Tibial nerve (tissue), 4 donors: ENCODE results near the gene ANKRD11. TPM values are rescaled to one million over a fixed set of nuclear protein-coding genes. Genes with fewer than 3 reads are reported as not detected.

Source experiments
- DNase-seq, 2 donors: peaks; one replicate each; pipeline ENCODE4 v3.0.0-alpha.2; 2019; ENCODE audit warnings: low spot score in 2 of 2
- H3K27ac ChIP-seq, 4 donors: fragments of 200-600 bp; sonication (generic) in 3 of 4; one replicate each; pipeline ENCODE4 v1.5.1; 2017 to 2019; ENCODE audit warnings: mild to moderate bottlenecking in 1 of 4
- H3K27me3 ChIP-seq, 2 donors: fragments of 200-600 bp; sonication (generic) in 1 of 2; one replicate each; pipeline versions ENCODE4 v1.5.1 to v1.6.0; 2017 to 2019
- H3K36me3 ChIP-seq, 3 donors: fragments of 200-600 bp; sonication (generic); one replicate each; pipeline ENCODE4 v1.5.1; 2018 to 2019
- H3K4me1 ChIP-seq, 4 donors: fragments of 200-600 bp; sonication (generic) in 3 of 4; one replicate each; pipeline ENCODE4 v1.5.1; 2017 to 2019
- H3K4me3 ChIP-seq, 4 donors: fragments of 200-600 bp; sonication (generic) in 3 of 4; one replicate each; pipeline ENCODE4 v1.5.1; 2017 to 2019; ENCODE audit warnings: mild to moderate bottlenecking in 1 of 4, moderate library complexity in 1 of 4
- H3K9me3 ChIP-seq, 4 donors: fragments of 200-600 bp; sonication (generic) in 3 of 4; one replicate each; pipeline ENCODE4 v1.5.1; 2017 to 2019
- EP300 ChIP-seq, 2 donors: sonication (generic); formaldehyde crosslinking; IDR thresholded peaks; one replicate each; pipeline ENCODE4 v1.6.1; 2017; ENCODE audit warnings: antibody characterized with exemption in 2 of 2, mild to moderate bottlenecking in 1 of 2
- POLR2A ChIP-seq, 2 donors: fragments of 450-650 bp; IDR thresholded peaks; one replicate each; pipeline ENCODE4 v1.6.1; 2017; ENCODE audit warnings: antibody characterized with exemption in 2 of 2, mild to moderate bottlenecking in 2 of 2, moderate library complexity in 2 of 2
- WGBS, 2 donors: methylation state at CpG; one replicate each; pipeline ENCODE4 v1.1.5; 2018; 5-methylcytosine and 5-hydroxymethylcytosine counted together
- total RNA-seq, 4 donors: library from RNA; depleted of rRNA; stranded (reverse); fragments of >200 nt; gene quantifications; one replicate each; pipeline ENCODE4 v1.1.0, GENCODE V29; 2016
- TF ChIP-seq, protein P1 (sequence below), 5 experiments: fragments of 200-600 bp in 3 of 5; fragments of 450-650 bp in 2 of 5; sonication (generic) in 3 of 5; IDR thresholded peaks; one replicate each; pipeline ENCODE4 v1.5.1; 2016 to 2019; ENCODE audit warnings: antibody characterized with exemption in 5 of 5, mild to moderate bottlenecking in 3 of 5, moderate library complexity in 2 of 5

ANKRD11 gene
- total RNA-seq, 4 donors from 2014 or later: 104 to 177 (median 112) TPM

- H3K4me1 ChIP-seq: peaks cover 0 to 90% (median 53%) of the 10 kb centered on the region in 4 donors
- no peak for DNase-seq
- H3K36me3 ChIP-seq: peaks cover 0 to 4% (median 0%) of the 10 kb centered on the region in 3 donors
- no peaks in the 10 kb centered on the region for H3K9me3 ChIP-seq
- TF ChIP-seq EP300 (IDR thresholded peaks at IDR 0.05) (no peak), POLR2A (IDR thresholded peaks at IDR 0.05) (no peak)
- TF ChIP-seq, protein P1, sequence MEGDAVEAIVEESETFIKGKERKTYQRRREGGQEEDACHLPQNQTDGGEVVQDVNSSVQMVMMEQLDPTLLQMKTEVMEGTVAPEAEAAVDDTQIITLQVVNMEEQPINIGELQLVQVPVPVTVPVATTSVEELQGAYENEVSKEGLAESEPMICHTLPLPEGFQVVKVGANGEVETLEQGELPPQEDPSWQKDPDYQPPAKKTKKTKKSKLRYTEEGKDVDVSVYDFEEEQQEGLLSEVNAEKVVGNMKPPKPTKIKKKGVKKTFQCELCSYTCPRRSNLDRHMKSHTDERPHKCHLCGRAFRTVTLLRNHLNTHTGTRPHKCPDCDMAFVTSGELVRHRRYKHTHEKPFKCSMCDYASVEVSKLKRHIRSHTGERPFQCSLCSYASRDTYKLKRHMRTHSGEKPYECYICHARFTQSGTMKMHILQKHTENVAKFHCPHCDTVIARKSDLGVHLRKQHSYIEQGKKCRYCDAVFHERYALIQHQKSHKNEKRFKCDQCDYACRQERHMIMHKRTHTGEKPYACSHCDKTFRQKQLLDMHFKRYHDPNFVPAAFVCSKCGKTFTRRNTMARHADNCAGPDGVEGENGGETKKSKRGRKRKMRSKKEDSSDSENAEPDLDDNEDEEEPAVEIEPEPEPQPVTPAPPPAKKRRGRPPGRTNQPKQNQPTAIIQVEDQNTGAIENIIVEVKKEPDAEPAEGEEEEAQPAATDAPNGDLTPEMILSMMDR (IDR thresholded peaks at IDR 0.05): no peak
- WGBS, 2 donors: 55 to 59% methylated on average over 10 to 12 of the region's 12 CpGs
- H3K27ac ChIP-seq: no peak overlapping the region
- H3K4me3 ChIP-seq: no peak overlapping the region
- H3K27me3 ChIP-seq: no peaks in the 10 kb centered on the region
Observed at GRCh38 chr16:89360760-89361435, 129.5 kb downstream of the ANKRD11 start.

- TF ChIP-seq POLR2A (IDR thresholded peaks at IDR 0.05): no peak
- TF ChIP-seq, protein P1 (IDR thresholded peaks at IDR 0.05): no peak
- WGBS, 2 donors: 41 to 45% methylated on average over 18 of the region's 18 CpGs
- Histone ChIP-seq H3K4me3 (no peak overlapping the region), H3K4me1 (peaks cover 0 to 86% (median 50%) of the 10 kb centered on the region in 4 donors), H3K9me3 (no peaks in the 10 kb centered on the region), H3K27ac (no peak overlapping the region), H3K36me3 (peaks cover 0 to 4% (median 0%) of the 10 kb centered on the region in 3 donors), H3K27me3 (no peaks in the 10 kb centered on the region)
- no peak for DNase-seq
Observed at GRCh38 chr16:89359264-89360147, 130.9 kb downstream of the ANKRD11 start.

DNA sequence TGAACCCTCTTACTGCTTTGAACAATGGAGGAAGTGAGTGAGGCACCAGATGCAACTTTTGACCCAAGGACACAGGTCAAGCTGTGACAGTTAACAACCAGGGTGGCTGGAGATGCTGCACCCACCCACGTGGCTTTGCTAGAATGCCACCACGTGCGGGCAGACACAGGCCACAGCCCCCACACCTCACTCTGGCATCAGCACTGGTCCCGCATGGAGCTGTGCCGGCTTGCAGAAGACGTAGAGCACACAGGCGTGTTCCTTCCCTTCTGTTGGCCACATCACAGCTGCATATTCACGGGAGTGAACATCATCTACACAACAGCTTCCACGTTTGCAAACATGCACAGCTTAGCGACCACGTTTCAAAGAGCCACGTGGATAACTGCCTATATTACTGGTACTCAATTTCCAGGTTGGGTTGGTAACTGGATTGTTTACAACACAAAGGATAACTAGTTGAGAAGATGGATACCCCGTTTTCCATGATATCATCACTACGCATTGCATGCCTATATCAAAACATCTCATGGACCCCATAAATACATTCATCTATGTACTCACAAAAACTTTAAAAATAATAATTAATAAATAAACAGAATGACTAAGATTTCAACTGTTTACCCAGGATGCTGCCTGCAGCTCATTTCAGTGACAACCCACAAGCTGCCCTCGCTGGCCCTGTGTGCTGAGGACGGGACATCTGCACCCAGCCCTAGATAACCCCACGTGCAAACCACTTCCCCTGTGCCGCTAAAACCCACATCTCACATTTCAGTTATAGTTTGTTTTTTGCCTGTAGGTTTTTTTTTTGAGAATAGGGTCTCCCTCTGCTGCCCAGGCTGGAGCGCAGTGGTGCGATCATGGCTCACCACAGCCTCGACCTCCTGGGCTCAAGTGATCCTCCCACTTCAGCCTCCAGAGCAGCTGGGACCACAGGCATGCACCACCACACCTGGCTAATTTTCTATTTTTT lies 132.0 kb downstream of the ANKRD11 start:
- Histone ChIP-seq H3K27me3 (no peaks in the 10 kb centered on the region), H3K9me3 (no peaks in the 10 kb centered on the region), H3K4me3 (no peak overlapping the region), H3K4me1 (peaks cover 0 to 86% (median 45%) of the 10 kb centered on the region in 4 donors), H3K36me3 (peaks cover 0 to 4% (median 0%) of the 10 kb centered on the region in 3 donors), H3K27ac (peak overlapping the region in 1 of 4 donors; percentile 3)
- DNase-seq: no peak
- TF ChIP-seq POLR2A (IDR thresholded peaks at IDR 0.05) (no peak), EP300 (IDR thresholded peaks at IDR 0.05) (no peak)
- TF ChIP-seq, protein P1 (IDR thresholded peaks at IDR 0.05): no peak
- WGBS, 2 donors: 64 to 74% methylated on average over 21 of the region's 21 CpGs

GRCh38 chr16:89357055-89357816 lies 133.1 kb downstream of the ANKRD11 start:
- Histone ChIP-seq H3K36me3 (peaks cover 0 to 4% (median 0%) of the 10 kb centered on the region in 3 donors), H3K27me3 (no peaks in the 10 kb centered on the region), H3K4me1 (peaks cover 0 to 87% (median 47%) of the 10 kb centered on the region in 4 donors), H3K9me3 (no peaks in the 10 kb centered on the region), H3K27ac (peak overlapping the region in 3 of 4 donors; percentile 3 to 20 (median 11)), H3K4me3 (no peak overlapping the region)
- WGBS, 2 donors: 41 to 51% methylated on average over 17 of the region's 17 CpGs
- DNase-seq: no peak
- TF ChIP-seq, protein P1 (IDR thresholded peaks at IDR 0.05): no peak
- TF ChIP-seq POLR2A (IDR thresholded peaks at IDR 0.05) (no peak), EP300 (IDR thresholded peaks at IDR 0.05) (no peak)
